Gastrocnemius medialis (tissue), 4 donors: ENCODE data around the gene PLPPR2.

Experiments used
- CTCF ChIP-seq, 5 experiments: fragments of 450-650 bp in 3 of 5; fragments of 200-600 bp in 2 of 5; sonication (generic) in 2 of 5; IDR thresholded peaks in 4 of 5; conservative IDR thresholded peaks in 1 of 5; 1 replicate in 4 of 5; 2 replicates in 1 of 5; pipeline ENCODE4 v1.5.1; 2016 to 2019; ENCODE audit warnings: antibody characterized with exemption in 5 of 5, mild to moderate bottlenecking in 3 of 5, moderate library complexity in 3 of 5
- POLR2A ChIP-seq, 2 donors: fragments of 450-650 bp; IDR thresholded peaks; one replicate each; pipeline ENCODE4 v1.6.1; 2017; ENCODE audit warnings: antibody characterized with exemption in 2 of 2, mild to moderate bottlenecking in 2 of 2, moderate library complexity in 2 of 2

DNA sequence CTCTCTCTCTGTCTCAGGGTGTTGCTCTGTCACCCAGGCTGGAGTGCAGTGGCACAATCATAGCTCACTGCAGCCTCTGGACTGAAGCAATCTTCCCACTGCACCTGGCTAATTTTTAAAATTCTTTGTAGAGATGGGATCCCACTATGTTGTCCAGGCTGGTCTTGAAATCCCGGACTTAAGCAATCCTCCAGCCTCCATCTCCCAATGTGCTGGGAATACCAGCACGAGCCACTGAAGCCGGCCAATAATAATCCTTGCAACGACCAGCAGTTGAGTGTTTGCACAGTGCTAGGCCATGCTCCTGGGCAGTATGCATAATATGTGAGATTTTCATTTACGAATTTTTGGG, 29.5 kb downstream of the PLPPR2 start:
- TF ChIP-seq CTCF (IDR thresholded peaks at IDR 0.05 in 4 of 5, conservative IDR thresholded peaks at IDR 0.05 in 1 of 5) (no peak), POLR2A (IDR thresholded peaks at IDR 0.05) (no peak)
